NCI-H226 (cell line): ENCODE data around the gene KRTAP9-6.
"Not testable (repeated sequence)": the region's sequence is repeated elsewhere in the genome, so short reads cannot be mapped to it uniquely, and the experiment has no call there.

Source experiments
- DNase-seq: peaks from one replicate; pipeline ENCODE4 v3.0.0-alpha.2; 2015

The KRTAP9-6 gene, protein sequence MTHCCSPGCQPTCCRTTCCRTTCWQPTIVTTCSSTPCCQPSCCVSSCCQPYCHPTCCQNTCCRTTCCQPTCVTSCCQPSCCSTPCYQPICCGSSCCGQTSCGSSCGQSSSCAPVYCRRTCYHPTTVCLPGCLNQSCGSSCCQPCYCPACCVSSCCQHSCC

DNA sequence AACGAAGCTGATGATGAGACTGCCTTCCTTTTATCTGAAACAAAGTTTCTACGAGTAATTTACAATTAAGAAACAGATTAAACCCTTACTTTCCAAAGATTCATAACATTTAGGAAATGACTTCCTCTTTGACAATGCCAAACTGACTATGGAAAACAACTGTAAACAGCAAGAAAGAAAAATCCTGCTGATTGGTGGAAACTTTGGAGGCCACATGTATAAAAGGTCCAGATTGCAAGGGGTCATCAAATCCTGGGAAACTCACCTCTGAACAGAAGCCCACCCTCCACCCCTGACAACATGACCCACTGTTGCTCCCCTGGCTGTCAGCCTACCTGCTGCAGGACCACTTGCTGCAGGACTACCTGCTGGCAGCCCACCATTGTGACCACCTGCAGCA is at the start of gene KRTAP9-6:
Gene KRTAP9-6 (plus strand): TSS at position 301 of the 400 bp plus-strand sequence. CDS start 0 bp downstream, at position 301.
- no peak for DNase-seq

DNA sequence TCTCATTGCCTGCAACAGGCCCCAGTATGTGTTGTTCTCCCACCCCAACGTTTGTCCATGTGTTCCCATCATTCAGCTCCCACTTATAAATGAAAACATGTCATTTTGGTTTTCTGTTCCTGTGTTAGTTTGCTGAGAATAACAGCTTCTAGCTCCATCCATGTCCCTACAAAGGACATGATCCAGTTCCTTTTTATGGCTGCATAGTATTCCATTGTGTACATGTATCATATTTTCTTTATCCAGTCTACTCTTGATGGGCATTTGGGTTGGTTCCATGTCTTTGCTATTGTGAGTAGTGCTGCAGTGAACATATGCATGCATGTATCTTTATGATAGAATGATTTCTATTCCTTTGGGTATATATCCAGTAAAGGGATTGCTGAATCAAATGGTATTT is 49.5 kb upstream of the KRTAP9-6 start:
- no peak for DNase-seq

DNA sequence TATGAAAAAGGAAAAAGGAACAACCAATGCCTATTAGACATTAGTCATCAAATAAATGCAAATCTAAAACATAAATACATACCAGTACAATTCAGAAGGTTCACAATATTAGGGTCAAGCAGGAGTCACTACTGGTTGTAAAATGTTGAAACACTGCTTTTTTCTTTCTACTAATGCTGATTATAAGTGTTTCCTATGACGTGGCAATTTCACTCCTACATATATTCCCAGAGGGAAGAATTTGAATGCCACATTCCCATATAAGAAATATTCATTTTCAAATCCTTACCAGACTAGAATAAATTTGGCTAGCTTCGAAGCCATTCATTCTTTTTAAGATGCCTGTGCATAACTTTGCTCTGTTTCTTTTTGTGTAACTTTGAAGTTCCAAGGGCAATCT is 41.4 kb upstream of the KRTAP9-6 start:
- peak; percentile 52 for DNase-seq

DNA sequence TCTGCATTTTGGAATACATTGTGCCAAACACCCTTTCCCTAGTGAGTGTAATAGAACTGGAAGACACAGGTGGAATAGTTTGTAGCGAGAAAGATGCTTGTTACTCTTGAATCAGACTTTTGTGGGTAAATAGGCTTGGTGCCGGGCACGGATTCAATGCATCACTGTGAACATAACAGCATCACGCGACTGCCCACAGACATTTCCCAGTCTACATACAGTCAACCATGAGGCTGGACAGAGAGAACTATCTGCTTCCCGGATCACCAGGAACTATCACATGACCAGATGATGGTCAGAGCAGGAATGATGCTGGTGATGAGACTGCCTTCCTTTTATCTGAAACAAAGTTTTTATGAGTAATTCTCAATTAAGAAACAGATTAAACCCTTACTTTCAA is 39.1 kb upstream of the KRTAP9-6 start:
- DNase-seq = no peak

DNA sequence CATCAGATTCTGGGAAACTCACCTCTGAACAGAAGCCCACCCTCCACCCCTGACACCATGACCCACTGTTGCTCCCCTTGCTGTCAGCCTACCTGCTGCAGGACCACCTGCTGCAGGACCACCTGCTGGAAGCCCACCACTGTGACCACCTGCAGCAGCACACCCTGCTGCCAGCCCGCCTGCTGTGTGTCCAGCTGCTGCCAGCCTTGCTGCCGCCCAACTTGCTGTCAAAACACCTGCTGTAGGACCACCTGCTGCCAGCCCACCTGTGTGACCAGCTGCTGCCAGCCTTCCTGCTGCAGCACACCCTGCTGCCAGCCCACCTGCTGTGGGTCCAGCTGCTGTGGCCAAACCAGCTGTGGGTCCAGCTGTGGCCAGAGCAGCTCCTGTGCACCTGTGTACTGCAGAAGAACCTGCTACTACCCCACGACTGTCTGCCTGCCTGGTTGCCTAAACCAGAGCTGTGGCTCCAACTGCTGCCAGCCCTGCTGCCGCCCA is 38.5 kb upstream of the KRTAP9-6 start, which contains the start of gene KRTAP9-2:
Gene KRTAP9-2 (plus strand): TSS at position 51 of the 498 bp plus-strand sequence. CDS start 7 bp downstream, at position 58.
- not testable (repeated sequence) for DNase-seq

DNA sequence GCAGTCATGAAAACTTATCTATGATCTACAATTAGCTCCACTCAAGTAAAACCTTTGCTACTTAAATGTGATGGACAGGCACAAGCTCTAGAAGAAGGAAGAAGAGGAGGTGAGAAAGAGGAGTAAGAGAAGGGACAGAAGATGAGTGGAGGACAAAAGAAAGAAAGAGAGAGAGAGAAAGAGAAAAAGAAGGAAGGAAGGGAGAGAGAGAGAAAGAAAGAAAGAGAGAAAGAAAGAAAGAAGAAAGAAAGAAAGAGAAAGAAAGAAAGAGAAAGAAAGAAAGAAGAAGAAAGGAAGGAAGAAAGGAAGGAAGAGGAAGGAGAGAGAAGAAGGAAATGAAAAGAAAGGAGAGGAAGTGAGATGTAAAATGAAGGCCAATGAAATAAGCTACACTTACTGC is 35.1 kb upstream of the KRTAP9-6 start:
- DNase-seq = no peak

DNA sequence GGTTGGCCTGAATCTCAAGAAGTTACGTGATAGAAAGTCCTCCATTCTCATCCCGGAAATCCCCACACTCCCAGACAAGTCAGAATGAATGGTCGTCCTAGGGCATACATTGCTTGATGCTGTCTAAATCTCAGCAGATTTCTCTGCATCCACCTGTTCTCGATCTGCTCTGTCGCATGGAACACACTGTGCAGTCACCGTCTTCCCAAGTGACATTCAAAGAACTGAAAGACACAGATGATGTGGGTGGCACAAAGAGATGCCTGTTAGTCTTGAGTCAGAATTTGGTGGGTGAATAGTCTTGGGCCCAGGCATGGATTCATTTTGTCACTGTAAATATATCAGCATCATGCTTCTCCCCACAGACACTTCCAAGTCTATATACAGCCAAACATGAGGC is 33.4 kb upstream of the KRTAP9-6 start:
- DNase-seq = no peak

DNA sequence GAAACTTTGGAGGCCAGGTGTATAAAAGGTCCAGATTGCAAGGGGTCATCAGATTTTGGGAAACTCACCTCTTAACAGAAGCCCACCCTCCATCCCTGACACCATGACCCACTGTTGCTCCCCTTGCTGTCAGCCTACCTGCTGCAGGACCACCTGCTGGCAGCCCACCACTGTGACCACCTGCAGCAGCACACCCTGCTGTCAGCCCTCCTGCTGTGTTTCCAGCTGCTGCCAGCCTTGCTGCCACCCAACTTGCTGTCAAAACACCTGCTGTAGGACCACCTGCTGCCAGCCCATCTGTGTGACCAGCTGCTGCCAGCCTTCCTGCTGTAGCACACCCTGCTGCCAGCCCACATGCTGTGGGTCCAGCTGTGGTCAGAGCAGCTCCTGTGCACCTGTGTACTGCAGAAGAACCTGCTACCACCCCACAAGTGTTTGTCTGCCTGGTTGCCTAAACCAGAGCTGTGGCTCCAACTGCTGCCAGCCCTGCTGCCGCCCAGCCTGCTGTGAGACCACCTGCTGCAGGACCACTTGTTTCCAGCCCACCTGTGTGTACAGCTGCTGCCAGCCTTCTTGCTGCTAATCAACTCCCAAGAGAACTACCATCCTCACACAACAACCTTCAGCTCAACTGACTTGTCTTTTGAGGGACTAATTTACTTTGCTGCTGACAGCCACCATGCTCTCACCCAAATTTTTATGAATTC is 32.6 kb upstream of the KRTAP9-6 start, which contains the start of gene KRTAP9-3:
Gene KRTAP9-3 (plus strand): TSS at position 51 of the 707 bp plus-strand sequence. CDS start 53 bp downstream, at position 104.
- not testable (repeated sequence) for DNase-seq

DNA sequence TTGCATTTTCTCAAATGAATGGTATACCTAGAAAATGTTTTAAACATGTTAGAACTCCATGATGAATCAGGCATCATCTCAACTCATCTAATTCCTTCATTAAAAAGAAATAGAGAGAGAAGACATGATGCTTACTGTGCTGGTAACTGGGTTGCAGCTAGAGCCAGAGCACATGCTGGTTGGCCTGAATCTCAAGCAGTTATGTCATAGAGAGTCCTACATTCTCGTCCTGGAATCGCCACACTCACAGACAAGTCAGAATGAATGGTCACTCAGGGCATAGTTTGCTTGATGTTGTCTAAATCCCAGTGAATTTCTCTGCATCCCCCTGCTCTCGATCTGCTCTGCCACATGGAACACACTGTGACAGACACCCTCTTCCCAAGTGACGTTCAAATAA is 28.1 kb upstream of the KRTAP9-6 start:
- DNase-seq = not testable (repeated sequence)

DNA sequence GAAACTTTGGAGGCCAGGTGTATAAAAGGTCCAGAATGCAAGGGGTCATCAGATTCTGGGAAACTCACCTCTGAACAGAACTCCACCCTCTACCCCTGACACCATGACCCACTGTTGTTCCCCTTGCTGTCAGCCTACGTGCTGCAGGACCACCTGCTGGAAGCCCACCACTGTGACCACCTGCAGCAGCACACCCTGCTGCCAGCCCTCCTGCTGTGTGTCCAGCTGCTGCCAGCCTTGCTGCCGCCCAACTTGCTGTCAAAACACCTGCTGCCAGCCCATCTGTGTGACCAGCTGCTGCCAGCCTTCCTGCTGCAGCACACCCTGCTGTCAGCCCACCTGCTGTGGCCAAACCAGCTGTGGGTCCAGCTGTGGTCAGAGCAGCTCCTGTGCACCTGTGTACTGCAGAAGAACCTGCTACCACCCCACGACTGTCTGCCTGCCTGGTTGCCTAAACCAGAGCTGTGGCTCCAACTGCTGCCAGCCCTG is 27.2 kb upstream of the KRTAP9-6 start, which contains the start of gene KRTAP9-8:
Gene KRTAP9-8 (plus strand): TSS at position 51 of the 489 bp plus-strand sequence. CDS start 53 bp downstream, at position 104.
- not testable (repeated sequence) for DNase-seq

DNA sequence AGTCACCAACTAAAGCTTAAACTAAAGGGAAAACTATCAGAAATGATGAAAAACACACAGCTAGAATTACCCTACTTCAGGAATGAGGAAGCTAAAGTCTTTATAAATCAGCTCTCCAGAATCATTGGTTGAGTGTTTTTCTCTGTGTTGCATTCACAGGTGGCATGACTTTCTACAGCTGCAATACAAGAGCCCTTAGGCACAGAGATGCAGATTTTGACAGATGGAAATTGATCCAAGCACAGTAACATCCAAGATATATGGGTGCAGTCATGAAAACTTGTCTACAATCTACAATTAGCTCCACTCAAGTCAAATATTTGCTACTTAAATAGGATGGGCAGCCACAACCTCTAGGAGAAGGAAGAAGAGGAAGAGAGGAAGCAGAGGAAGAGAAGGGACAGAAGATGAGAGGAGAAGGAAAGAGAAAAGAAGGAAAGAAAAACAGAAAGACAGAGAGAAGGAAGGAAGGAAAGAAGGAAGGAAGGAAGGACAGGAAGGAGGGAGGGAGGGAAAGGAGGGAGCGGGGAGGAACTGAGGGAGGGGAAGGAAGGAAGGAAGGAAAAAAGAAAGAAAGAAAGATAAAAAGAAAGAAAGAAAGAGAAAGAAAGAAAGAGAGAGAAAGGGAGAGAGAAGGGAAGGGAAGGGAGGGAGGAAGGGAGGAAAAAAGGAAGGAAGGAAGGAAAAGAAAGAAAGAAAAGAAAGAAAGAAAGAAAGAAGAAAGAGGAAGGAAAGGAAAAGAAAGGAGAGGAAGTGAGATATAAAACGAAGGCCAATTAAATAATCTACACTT is 18.0 kb upstream of the KRTAP9-6 start:
- not testable (repeated sequence) for DNase-seq

DNA sequence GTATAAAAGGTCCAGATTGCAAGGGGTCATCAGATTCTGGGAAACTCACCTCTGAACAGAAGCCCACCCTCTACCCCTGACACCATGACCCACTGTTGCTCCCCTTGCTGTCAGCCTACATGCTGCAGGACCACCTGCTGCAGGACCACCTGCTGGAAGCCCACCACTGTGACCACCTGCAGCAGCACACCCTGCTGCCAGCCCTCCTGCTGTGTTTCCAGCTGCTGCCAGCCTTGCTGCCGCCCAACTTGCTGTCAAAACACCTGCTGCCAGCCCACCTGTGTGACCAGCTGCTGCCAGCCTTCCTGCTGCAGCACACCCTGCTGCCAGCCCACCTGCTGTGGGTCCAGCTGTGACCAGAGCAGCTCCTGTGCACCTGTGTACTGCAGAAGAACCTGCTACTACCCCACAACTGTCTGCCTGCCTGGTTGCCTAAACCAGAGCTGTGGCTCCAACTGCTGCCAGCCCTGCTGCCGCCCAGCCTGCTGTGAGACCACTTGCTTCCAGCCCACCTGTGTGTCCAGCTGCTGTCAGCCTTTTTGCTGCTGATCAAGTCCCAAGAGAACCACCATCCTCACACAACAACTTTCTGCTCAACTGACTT is 15.4 kb upstream of the KRTAP9-6 start, which contains the start of gene KRTAP9-4:
Gene KRTAP9-4 (plus strand): TSS at position 51 of the 604 bp plus-strand sequence. CDS start 34 bp downstream, at position 85.
- not testable (repeated sequence) for DNase-seq

DNA sequence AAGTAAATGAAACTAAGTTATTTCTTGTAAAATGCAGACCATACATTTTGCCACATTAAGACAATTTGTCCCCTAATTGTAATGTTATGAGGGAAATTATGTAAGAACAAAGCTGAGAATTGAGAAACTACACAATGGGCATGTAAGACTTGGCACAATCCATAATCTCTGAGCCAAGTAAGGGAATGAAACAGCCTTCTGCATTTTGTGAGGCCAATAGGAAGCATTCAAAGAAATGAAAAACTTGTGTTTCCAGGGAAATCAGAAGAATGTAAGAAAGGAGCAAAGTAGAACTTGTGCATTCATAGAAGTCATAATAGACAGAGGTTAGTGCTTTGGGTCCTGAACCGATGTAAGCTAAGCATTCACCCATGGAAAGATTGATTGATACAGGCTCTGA is 13.9 kb upstream of the KRTAP9-6 start:
- no peak for DNase-seq

DNA sequence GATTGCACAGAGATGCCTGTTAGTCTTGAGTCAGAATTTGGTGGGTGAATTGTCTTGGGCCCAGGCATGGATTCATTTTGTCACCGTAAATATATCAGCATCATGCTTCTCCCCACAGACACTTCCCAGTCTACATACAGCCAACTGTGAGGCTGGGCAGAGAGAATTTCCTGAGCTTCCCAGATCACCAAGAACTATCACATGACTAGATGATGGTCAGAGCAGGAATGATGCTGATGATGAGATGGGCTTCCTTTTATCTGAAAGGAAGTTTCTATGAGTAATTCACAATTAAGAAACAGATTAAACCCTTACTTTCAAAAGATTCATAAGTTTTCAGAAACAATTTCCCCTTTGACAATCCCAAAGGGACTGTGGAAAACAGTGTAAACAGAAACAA is 10.3 kb upstream of the KRTAP9-6 start:
- no peak for DNase-seq

DNA sequence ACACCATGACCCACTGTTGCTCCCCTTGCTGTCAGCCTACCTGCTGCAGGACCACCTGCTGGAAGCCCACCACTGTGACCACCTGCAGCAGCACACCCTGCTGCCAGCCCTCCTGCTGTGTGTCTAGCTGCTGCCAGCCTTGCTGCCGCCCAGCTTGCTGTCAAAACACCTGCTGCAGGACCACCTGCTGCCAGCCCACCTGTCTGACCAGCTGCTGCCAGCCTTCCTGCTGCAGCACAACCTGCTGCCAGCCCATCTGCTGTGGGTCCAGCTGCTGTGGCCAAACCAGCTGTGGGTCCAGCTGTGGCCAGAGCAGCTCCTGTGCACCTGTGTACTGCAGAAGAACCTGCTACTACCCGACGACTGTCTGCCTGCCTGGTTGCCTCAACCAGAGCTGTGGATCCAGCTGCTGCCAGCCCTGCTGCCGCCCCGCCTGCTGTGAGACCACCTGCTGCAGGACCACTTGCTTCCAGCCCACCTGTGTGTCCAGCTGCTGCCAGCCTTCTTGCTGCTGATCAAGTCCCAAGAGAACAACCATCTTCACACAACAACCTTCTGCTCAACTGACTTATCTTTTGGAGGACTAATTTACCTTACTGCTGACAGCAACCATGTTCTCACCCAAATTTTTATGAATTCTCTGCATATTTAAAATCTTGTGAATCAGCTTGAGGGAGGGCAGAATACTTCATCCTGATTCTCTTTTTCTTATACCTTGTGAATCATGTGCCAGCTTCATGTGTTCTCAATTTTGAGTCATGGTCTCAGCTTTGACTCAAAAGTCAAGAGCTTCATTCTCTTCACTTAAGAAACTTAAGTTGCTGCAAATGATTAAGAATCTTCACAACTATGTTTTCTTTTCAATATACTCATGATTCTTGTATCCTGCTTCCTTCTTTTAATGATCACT is 9.5 kb upstream of the KRTAP9-6 start, which contains the start of gene KRTAP9-9:
Gene KRTAP9-9 (plus strand): TSS at position 4 of the 910 bp plus-strand sequence.
- not testable (repeated sequence) for DNase-seq

DNA sequence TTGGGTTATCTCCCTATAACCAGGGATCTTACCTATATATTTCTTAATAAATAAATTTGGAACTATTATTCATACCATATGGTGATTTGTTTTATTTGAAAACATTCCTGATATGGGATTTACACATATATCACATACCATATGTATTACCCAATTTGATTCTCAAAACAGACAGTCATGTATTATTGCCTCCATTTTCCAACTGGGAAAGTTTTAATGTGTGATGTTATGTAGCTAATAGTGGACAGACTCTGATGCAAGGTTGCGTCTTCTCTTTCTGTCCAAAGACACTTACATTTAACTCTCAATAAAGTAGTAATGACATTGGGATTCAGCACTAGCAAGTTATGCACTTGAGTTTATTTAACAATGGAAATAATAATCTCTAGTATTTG is 8.9 kb upstream of the KRTAP9-6 start:
- no peak for DNase-seq

DNA sequence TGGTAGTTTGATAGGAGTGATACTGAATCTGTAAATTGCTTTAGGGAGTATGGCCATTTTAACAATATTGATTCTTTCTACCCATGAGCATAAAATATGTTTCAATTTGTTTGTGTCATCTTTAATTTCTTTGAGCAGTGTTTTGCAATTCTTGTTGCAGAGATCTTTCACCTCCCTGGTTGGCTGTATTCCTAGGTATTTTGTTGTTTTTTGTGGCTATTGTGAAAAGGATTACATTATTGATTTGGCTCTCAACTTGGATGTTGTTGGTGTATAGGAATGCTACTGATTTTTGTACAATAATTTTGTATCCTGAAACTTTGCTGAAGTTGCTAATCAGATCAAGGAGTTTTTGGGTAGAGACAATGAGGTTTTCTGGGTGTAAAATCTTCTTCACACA is 6.8 kb upstream of the KRTAP9-6 start:
- DNase-seq = no peak

DNA sequence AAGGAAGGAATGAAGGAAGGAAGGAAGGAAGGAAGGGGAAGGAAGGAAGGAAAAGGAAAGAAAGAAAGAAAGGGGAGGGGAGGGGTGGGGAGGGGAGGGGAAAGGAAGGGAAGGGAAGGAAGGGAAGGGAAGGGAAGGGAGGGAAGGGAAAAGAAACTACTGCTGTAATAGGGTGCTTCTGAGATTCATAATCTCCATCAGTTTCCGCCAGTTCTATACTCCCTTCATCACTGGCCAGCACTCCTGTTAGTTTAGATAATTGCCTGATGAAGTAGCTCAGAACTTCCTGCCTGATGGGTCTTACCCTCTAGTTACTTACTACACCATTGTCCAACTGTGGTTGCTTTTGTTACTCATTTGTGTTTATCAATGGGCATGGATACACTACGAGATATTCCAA is 2.0 kb upstream of the KRTAP9-6 start:
- no peak for DNase-seq

DNA sequence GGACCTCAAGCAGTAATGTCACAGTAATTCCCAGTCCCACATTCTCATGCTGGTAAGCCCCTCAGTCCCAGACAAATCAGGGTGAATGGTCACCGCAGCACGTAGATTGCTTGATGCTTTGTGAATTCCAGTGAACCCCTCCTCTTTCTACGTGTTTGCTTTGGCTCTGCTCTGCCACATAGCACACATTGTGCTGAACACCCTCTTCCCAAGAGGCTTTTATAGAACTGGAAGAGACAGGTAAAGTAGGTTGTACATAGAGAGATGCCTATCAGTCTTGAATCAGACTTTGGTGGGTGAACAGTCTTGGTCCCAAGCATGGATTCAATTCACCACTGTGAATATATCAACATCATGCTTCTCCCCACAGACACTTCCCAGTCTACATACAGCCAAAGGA is 579 bp upstream of the KRTAP9-6 start:
- DNase-seq = no peak

DNA sequence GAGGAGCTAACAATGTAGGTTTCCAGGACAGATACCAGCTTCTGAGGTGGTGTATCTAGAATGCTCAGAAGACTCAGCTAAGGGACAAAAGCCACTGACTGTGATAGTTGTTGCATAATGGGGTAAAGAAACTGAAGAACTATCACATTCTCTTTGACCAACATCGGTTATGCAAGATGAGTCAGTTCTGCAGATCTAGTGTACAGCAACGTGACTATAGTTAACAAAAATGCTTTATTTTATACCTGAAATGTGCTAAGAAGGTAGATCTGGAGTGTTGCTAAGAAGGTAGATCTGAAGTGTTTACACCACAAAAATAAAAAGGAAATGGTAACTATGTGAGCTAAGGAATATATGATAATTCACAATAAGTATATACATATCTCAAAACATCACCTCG is 2.5 kb downstream of the KRTAP9-6 start:
- DNase-seq = no peak

DNA sequence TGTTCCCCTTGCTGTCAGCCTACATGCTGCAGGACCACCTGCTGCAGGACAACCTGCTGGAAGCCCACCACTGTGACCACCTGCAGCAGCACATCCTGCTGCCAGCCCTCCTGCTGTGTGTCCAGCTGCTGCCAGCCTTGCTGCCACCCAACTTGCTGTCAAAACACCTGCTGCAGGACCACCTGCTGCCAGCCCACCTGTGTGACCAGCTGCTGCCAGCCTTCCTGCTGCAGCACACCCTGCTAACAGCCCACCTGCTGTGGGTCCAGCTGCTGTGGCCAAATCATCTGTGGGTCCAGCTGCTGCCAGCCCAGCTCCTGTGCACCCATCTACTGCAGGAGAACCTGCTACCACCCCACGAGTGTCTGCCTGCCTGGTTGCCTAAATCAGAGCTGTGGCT is 6.1 kb downstream of the KRTAP9-6 start:
- DNase-seq = not testable (repeated sequence)
